BLaER1 treated with 17β-estradiol and CSF1 and Interleukin-3, amounts not matched to agents 10 nM and 100 nM (cell line): ENCODE results near the gene NXN.
"Not testable (repeated sequence)": the region's sequence is repeated elsewhere in the genome, so short reads cannot be mapped to it uniquely, and the experiment has no call there.

Source experiments
- H3K27ac ChIP-seq, 11 experiments: shearing (Covaris generic); formaldehyde crosslinking; 2 replicates each; pipeline ENCODE4 v1.8.1; 2022
- H3K27me3 ChIP-seq, 11 experiments: shearing (Covaris generic); formaldehyde crosslinking; 2 replicates each; pipeline ENCODE4 v1.8.1; 2022
- H3K36me3 ChIP-seq, 11 experiments: shearing (Covaris generic); formaldehyde crosslinking; 2 replicates each; pipeline ENCODE4 v1.8.1; 2022
- H3K4me1 ChIP-seq, 10 experiments: shearing (Covaris generic); formaldehyde crosslinking; 2 replicates each; pipeline ENCODE4 v1.8.1; 2022
- H3K4me2 ChIP-seq, 11 experiments: shearing (Covaris generic); formaldehyde crosslinking; 2 replicates each; pipeline ENCODE4 v1.8.1; 2022
- H3K4me3 ChIP-seq, 10 experiments: shearing (Covaris generic); formaldehyde crosslinking; 2 replicates each; pipeline ENCODE4 v1.8.1; 2022
- H3K9ac ChIP-seq, 11 experiments: shearing (Covaris generic); formaldehyde crosslinking; 2 replicates each; pipeline ENCODE4 v1.8.1; 2022
- H3K9me3 ChIP-seq, 11 experiments: shearing (Covaris generic); formaldehyde crosslinking; replicated peaks in 1 of 11; 2 replicates each; pipeline ENCODE4 v1.8.1; 2022
- H4K20me1 ChIP-seq, 11 experiments: shearing (Covaris generic); formaldehyde crosslinking; 2 replicates each; pipeline ENCODE4 v1.8.1; 2022
- Cebpa-rat ChIP-seq, 11 experiments: shearing (Covaris generic); IDR thresholded peaks; 2 replicates each; pipeline ENCODE4 v1.8.1; 2022

The NXN gene

GRCh38 chr17:973053-973452 is 6.5 kb downstream of the NXN start:
- Histone ChIP-seq H3K27ac (peak overlapping the region in 5 of 11 experiments; percentile 0 to 58 (median 34); a peak in 5 of 22 replicates), H3K27me3 (no peaks in the 10 kb centered on the region), H3K36me3 (peaks cover 0 to 70% (median 19%) of the 10 kb centered on the region in 11 experiments; a peak in 13 of 22 replicates), H3K4me1 (peaks cover 30 to 93% (median 74%) of the 10 kb centered on the region in 10 experiments), H3K4me2 (peak overlapping the region in 9 of 11 experiments; percentile 4 to 60 (median 45); a peak in 15 of 22 replicates), H4K20me1 (peaks cover 0 to 98% (median 8%) of the 10 kb centered on the region in 11 experiments; a peak in 11 of 22 replicates), H3K9me3 (peaks cover 0 to 7% (median 0%) of the 10 kb centered on the region in 11 experiments; a peak in 1 of 22 replicates), H3K4me3 (no peak overlapping the region), H3K9ac (no peak overlapping the region; a peak in 1 of 22 replicates)
- TF ChIP-seq Cebpa-rat (IDR thresholded peaks at IDR 0.05), result no peak

DNA sequence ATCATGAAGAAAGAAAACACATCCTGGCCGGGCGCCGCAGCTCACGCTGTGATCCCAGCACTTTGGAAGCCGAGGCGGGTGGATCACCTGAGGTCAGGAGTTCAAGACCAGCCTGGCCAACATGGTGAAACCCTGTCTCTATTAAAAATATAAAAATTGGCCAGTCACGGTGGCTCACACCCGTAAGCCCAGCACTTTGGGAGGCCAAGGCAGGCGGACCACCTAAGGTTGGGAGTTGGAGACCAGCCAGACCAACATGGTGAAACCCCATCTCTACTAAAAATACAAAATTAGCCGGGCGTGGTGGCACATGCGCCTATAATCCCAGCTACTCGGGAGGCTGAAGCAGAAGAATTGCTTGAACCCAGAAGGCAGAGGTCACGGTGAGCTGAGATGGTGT is 7.7 kb downstream of the NXN start:
- peak overlapping the region in 8 of 11 experiments; percentile 7 to 60 (median 46); a peak in 10 of 22 replicates for H3K4me2 ChIP-seq
- peaks cover 0 to 98% (median 17%) of the 10 kb centered on the region in 11 experiments; a peak in 14 of 22 replicates for H4K20me1 ChIP-seq
- peaks cover 0 to 75% (median 20%) of the 10 kb centered on the region in 11 experiments; a peak in 13 of 22 replicates for H3K36me3 ChIP-seq
- H3K4me3 ChIP-seq, H3K9me3 ChIP-seq, H3K27me3 ChIP-seq, H3K9ac ChIP-seq: not testable (repeated sequence)
- peak overlapping the region in 8 of 11 experiments; percentile 13 to 58 (median 25); a peak in 9 of 22 replicates for H3K27ac ChIP-seq
- H3K4me1 ChIP-seq, result peaks cover 23 to 93% (median 72%) of the 10 kb centered on the region in 10 experiments

GRCh38 chr17:970364-970763 is 9.2 kb downstream of the NXN start:
- no peak for TF ChIP-seq Cebpa-rat (IDR thresholded peaks at IDR 0.05)
- no peaks in the 10 kb centered on the region for H3K27me3 ChIP-seq
- peaks cover 13 to 93% (median 70%) of the 10 kb centered on the region in 10 experiments for H3K4me1 ChIP-seq
- peaks cover 0 to 7% (median 0%) of the 10 kb centered on the region in 11 experiments; a peak in 1 of 22 replicates for H3K9me3 ChIP-seq
- peak overlapping the region in 7 of 11 experiments; percentile 24 to 58 (median 39); a peak in 9 of 22 replicates for H3K27ac ChIP-seq
- no peak overlapping the region for H3K4me3 ChIP-seq
- peaks cover 0 to 98% (median 23%) of the 10 kb centered on the region in 11 experiments; a peak in 14 of 22 replicates for H4K20me1 ChIP-seq
- H3K36me3 ChIP-seq, result peaks cover 0 to 82% (median 20%) of the 10 kb centered on the region in 11 experiments; a peak in 13 of 22 replicates
- peak overlapping the region in 5 of 11 experiments; percentile 12 to 60 (median 48); a peak in 4 of 22 replicates for H3K4me2 ChIP-seq
- H3K9ac ChIP-seq, result 0 out of 22 replicates have a peak overlapping the region, but pooled peaks of 3 of the 11 experiments have one; percentile 11 to 36 (median 30)

GRCh38 chr17:969811-970355 is 9.7 kb downstream of the NXN start:
- Histone ChIP-seq H3K4me2 (peak overlapping the region in 2 of 11 experiments; percentile 11 to 12; a peak in 1 of 22 replicates), H3K9ac (0 out of 22 replicates have a peak overlapping the region, but pooled peaks of 3 of the 11 experiments have one; percentile 11 to 36 (median 30)), H3K9me3 (peaks cover 0 to 7% (median 0%) of the 10 kb centered on the region in 11 experiments; a peak in 1 of 22 replicates), H3K4me3 (no peak overlapping the region), H4K20me1 (peaks cover 0 to 98% (median 25%) of the 10 kb centered on the region in 11 experiments; a peak in 14 of 22 replicates), H3K36me3 (peaks cover 0 to 79% (median 20%) of the 10 kb centered on the region in 11 experiments; a peak in 13 of 22 replicates), H3K4me1 (peaks cover 8 to 93% (median 70%) of the 10 kb centered on the region in 10 experiments), H3K27me3 (no peaks in the 10 kb centered on the region), H3K27ac (peak overlapping the region in 5 of 11 experiments; percentile 3 to 58 (median 39); a peak in 6 of 22 replicates)
- no peak for TF ChIP-seq Cebpa-rat (IDR thresholded peaks at IDR 0.05)

GRCh38 chr17:968812-969730 is 10.5 kb downstream of the NXN start:
- Histone ChIP-seq H3K4me2 (peak overlapping the region in 2 of 11 experiments; percentile 69 to 80; a peak in 1 of 22 replicates), H3K4me1 (peaks cover 6 to 95% (median 77%) of the 10 kb centered on the region in 10 experiments), H3K27ac (peak overlapping the region in 3 of 11 experiments; percentile 39 to 58 (median 58); a peak in 3 of 22 replicates), H4K20me1 (peaks cover 0 to 98% (median 25%) of the 10 kb centered on the region in 11 experiments; a peak in 14 of 22 replicates), H3K36me3 (peaks cover 0 to 74% (median 20%) of the 10 kb centered on the region in 11 experiments; a peak in 13 of 22 replicates), H3K4me3 (no peak overlapping the region), H3K9me3 (peaks cover 0 to 7% (median 0%) of the 10 kb centered on the region in 11 experiments; a peak in 1 of 22 replicates), H3K9ac (no peak overlapping the region), H3K27me3 (no peaks in the 10 kb centered on the region)
- no peak for TF ChIP-seq Cebpa-rat (IDR thresholded peaks at IDR 0.05)

- peaks cover 0 to 72% (median 20%) of the 10 kb centered on the region in 11 experiments; a peak in 13 of 22 replicates for H3K36me3 ChIP-seq
- peak overlapping the region in 3 of 11 experiments; percentile 29 to 53 (median 40); a peak in 6 of 22 replicates for H3K9ac ChIP-seq
- peak overlapping the region in 7 of 11 experiments; percentile 29 to 54 (median 37); a peak in 10 of 22 replicates for H3K27ac ChIP-seq
- peak overlapping the region in 1 of 10 experiments; percentile 22; a peak in 1 of 20 replicates for H3K4me3 ChIP-seq
- peak overlapping the region; percentile 43 to 87 (median 74); a peak in 21 of 22 replicates for H3K4me2 ChIP-seq
- H3K27me3 ChIP-seq, result no peaks in the 10 kb centered on the region
- peaks cover 0 to 99% (median 38%) of the 10 kb centered on the region in 11 experiments; a peak in 14 of 22 replicates for H4K20me1 ChIP-seq
- H3K4me1 ChIP-seq, result peaks cover 6 to 96% (median 77%) of the 10 kb centered on the region in 10 experiments
- no peak for TF ChIP-seq Cebpa-rat (IDR thresholded peaks at IDR 0.05)
- no peaks in the 10 kb centered on the region for H3K9me3 ChIP-seq
Observed at GRCh38 chr17:967122-967521, 12.5 kb downstream of the NXN start.

DNA sequence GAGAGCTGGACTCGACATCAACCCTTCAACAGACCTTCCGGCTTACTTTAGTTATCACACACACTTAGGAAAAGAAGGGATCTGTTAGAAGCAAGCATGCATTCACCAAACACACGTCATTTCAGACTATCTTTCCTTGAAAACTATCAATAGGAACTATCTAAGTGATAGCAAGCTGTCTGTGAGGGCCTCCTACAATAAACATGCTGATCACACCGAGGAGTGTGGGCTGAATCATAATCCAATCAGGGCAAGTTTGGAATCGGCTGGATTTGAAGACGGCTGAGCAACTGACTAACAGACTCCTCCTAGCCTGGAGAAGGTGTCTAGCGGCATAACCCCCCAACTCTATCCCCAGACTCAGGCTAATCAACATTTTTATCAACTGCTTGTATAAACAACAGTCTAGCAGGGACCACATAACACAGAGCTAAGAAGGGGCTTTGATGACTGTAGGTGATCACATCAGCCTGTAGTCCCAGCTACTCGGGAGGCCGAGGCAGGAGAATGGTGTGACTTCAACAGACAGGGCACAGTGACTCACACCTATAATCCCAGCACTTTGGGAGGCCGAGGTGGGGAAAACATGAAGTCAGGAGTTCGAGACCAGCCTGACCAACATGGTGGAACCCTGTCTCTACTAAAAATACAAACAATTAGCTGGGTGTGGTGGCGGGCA is 14.1 kb downstream of the NXN start:
- H3K36me3 ChIP-seq, result peaks cover 0 to 62% (median 20%) of the 10 kb centered on the region in 11 experiments; a peak in 13 of 22 replicates
- H3K9ac ChIP-seq, result peak overlapping the region in 1 of 11 experiments; percentile 12; a peak in 1 of 22 replicates
- no peaks in the 10 kb centered on the region for H3K27me3 ChIP-seq
- peak overlapping the region in 7 of 11 experiments; percentile 13 to 87 (median 74); a peak in 7 of 22 replicates for H3K4me2 ChIP-seq
- no peak overlapping the region for H3K4me3 ChIP-seq
- peaks cover 0 to 99% (median 44%) of the 10 kb centered on the region in 11 experiments; a peak in 14 of 22 replicates for H4K20me1 ChIP-seq
- H3K27ac ChIP-seq, result peak overlapping the region in 3 of 11 experiments; percentile 8 to 43 (median 23); a peak in 4 of 22 replicates
- peaks cover 6 to 93% (median 76%) of the 10 kb centered on the region in 10 experiments for H3K4me1 ChIP-seq
- TF ChIP-seq Cebpa-rat (IDR thresholded peaks at IDR 0.05), result no peak
- H3K9me3 ChIP-seq, result no peaks in the 10 kb centered on the region
